Measurements from ENCODE around the gene CYP4F22.

CYP4F22 gene

GRCh38 chr19:15595069-15595468 lies 86.7 kb downstream of the CYP4F22 start:
- no peak for TF ChIP-seq CTCF (IDR thresholded peaks at IDR 0.05; ENCODE audit: low read depth, low read length)
- DNase-seq (ENCODE audit: extremely low read depth, low read depth), result no peak
